ENCODE measurements around the gene MS4A6A. TPM values are rescaled to one million over a fixed set of nuclear protein-coding genes. Genes with fewer than 3 reads are reported as not detected.
"Not testable (repeated sequence)": the region's sequence is repeated elsewhere in the genome, so short reads cannot be mapped to it uniquely, and the experiment has no call there.

The MS4A6A gene
- total RNA-seq, 1 donor from 2014 or later = not detected

- TF ChIP-seq CTCF (IDR thresholded peaks at IDR 0.05; ENCODE audit: partially characterized antibody, unreplicated experiment) = peak; percentile 88
- peak; percentile 61 for DNase-seq
- Mint-ChIP-seq H3K4me1 (ENCODE audit: low read depth, unreplicated experiment) (no peaks in the 10 kb centered on the region), H3K4me3 (ENCODE audit: unreplicated experiment) (no peak overlapping the region), H3K36me3 (ENCODE audit: unreplicated experiment) (no peaks in the 10 kb centered on the region), H3K9me3 (ENCODE audit: unreplicated experiment) (peaks cover 1% of the 10 kb centered on the region), H3K27me3 (ENCODE audit: unreplicated experiment) (no peaks in the 10 kb centered on the region), H3K27ac (ENCODE audit: unreplicated experiment) (no peak overlapping the region)
Observed at GRCh38 chr11:60193687-60194433, 11.0 kb upstream of the MS4A6A start.

- H3K4me1 Mint-ChIP-seq (ENCODE audit: low read depth, unreplicated experiment); H3K9me3 Mint-ChIP-seq (ENCODE audit: unreplicated experiment); DNase-seq; H3K27ac Mint-ChIP-seq (ENCODE audit: unreplicated experiment); H3K27me3 Mint-ChIP-seq (ENCODE audit: unreplicated experiment); H3K36me3 Mint-ChIP-seq (ENCODE audit: unreplicated experiment); H3K4me3 Mint-ChIP-seq (ENCODE audit: unreplicated experiment): not testable (repeated sequence)
Observed at GRCh38 chr11:60192564-60192963, 9.7 kb upstream of the MS4A6A start.

GRCh38 chr11:60188481-60188880, 5.6 kb upstream of the MS4A6A start:
- H3K4me3 Mint-ChIP-seq (ENCODE audit: unreplicated experiment); DNase-seq; H3K4me1 Mint-ChIP-seq (ENCODE audit: low read depth, unreplicated experiment); H3K36me3 Mint-ChIP-seq (ENCODE audit: unreplicated experiment); H3K27ac Mint-ChIP-seq (ENCODE audit: unreplicated experiment); H3K27me3 Mint-ChIP-seq (ENCODE audit: unreplicated experiment); H3K9me3 Mint-ChIP-seq (ENCODE audit: unreplicated experiment): not testable (repeated sequence)

GRCh38 chr11:60186128-60186527, 3.2 kb upstream of the MS4A6A start:
- not testable (repeated sequence) for DNase-seq; H3K36me3 Mint-ChIP-seq (ENCODE audit: unreplicated experiment); H3K9me3 Mint-ChIP-seq (ENCODE audit: unreplicated experiment); H3K27ac Mint-ChIP-seq (ENCODE audit: unreplicated experiment); H3K4me3 Mint-ChIP-seq (ENCODE audit: unreplicated experiment); H3K4me1 Mint-ChIP-seq (ENCODE audit: low read depth, unreplicated experiment); H3K27me3 Mint-ChIP-seq (ENCODE audit: unreplicated experiment)

GRCh38 chr11:60185512-60185827, 2.6 kb upstream of the MS4A6A start:
- not testable (repeated sequence) for H3K9me3 Mint-ChIP-seq (ENCODE audit: unreplicated experiment); H3K36me3 Mint-ChIP-seq (ENCODE audit: unreplicated experiment); H3K4me1 Mint-ChIP-seq (ENCODE audit: low read depth, unreplicated experiment); DNase-seq; H3K4me3 Mint-ChIP-seq (ENCODE audit: unreplicated experiment); H3K27ac Mint-ChIP-seq (ENCODE audit: unreplicated experiment); H3K27me3 Mint-ChIP-seq (ENCODE audit: unreplicated experiment)

GRCh38 chr11:60184824-60185511, 2.1 kb upstream of the MS4A6A start:
- Mint-ChIP-seq H3K27ac (ENCODE audit: unreplicated experiment) (no peak overlapping the region), H3K27me3 (ENCODE audit: unreplicated experiment) (peaks cover 2% of the 10 kb centered on the region), H3K4me3 (ENCODE audit: unreplicated experiment) (no peak overlapping the region), H3K36me3 (ENCODE audit: unreplicated experiment) (peaks cover 8% of the 10 kb centered on the region), H3K9me3 (ENCODE audit: unreplicated experiment) (peaks cover 7% of the 10 kb centered on the region), H3K4me1 (ENCODE audit: low read depth, unreplicated experiment) (no peaks in the 10 kb centered on the region)
- TF ChIP-seq CTCF (IDR thresholded peaks at IDR 0.05; ENCODE audit: partially characterized antibody, unreplicated experiment) = no peak
- DNase-seq = no peak

GRCh38 chr11:60183591-60184205, 815 bp upstream of the MS4A6A start:
- DNase-seq = no peak
- no peak for TF ChIP-seq CTCF (IDR thresholded peaks at IDR 0.05; ENCODE audit: partially characterized antibody, unreplicated experiment)
- Mint-ChIP-seq H3K4me1 (ENCODE audit: low read depth, unreplicated experiment) (no peaks in the 10 kb centered on the region), H3K36me3 (ENCODE audit: unreplicated experiment) (peaks cover 8% of the 10 kb centered on the region), H3K27ac (ENCODE audit: unreplicated experiment) (no peak overlapping the region), H3K4me3 (ENCODE audit: unreplicated experiment) (no peak overlapping the region), H3K9me3 (ENCODE audit: unreplicated experiment) (peaks cover 7% of the 10 kb centered on the region), H3K27me3 (ENCODE audit: unreplicated experiment) (peaks cover 2% of the 10 kb centered on the region)

Measured in glutamatergic neuron (in vitro differentiated cells).